Activated CD4-positive, alpha-beta T cell treated with anti-CD3 and anti-CD28 coated beads, Interleukin-10, Interleukin-2, amounts not matched to agents 100 ng/mL and 50 ng/mL, durations not matched to agents 16 hours and 8 hours (primary cell): ENCODE results near the gene CNBD2.
"Not testable (repeated sequence)": the region's sequence is repeated elsewhere in the genome, so short reads cannot be mapped to it uniquely, and the experiment has no call there.

Experiments
- DNase-seq: peaks from one replicate; pipeline ENCODE4 v3.0.0-alpha.2; 2020

Gene CNBD2

GRCh38 chr20:35967979-35968640 lies at the start of gene CNBD2:
CNBD2 (plus strand) TSS chr20:35968590; CDS start chr20:35968763, 173 bp downstream.
- DNase-seq, result no peak

- no peak for DNase-seq
Observed at GRCh38 chr20:35920523-35920922, 47.9 kb upstream of the CNBD2 start.

- DNase-seq, result no peak
Observed at GRCh38 chr20:35929301-35929700, 39.1 kb upstream of the CNBD2 start.

- no peak for DNase-seq
Observed at GRCh38 chr20:35934050-35934449, 34.3 kb upstream of the CNBD2 start.

GRCh38 chr20:35939264-35939663 lies 29.1 kb upstream of the CNBD2 start:
- no peak for DNase-seq

- no peak for DNase-seq
Observed at GRCh38 chr20:35941620-35942019, 26.8 kb upstream of the CNBD2 start.

- DNase-seq, result no peak
Observed at GRCh38 chr20:35942243-35942642, 26.1 kb upstream of the CNBD2 start.

GRCh38 chr20:35947489-35947888 lies 20.9 kb upstream of the CNBD2 start:
- DNase-seq, result peak; percentile 52

GRCh38 chr20:35947907-35948306 lies 20.5 kb upstream of the CNBD2 start:
- no peak for DNase-seq

GRCh38 chr20:35950093-35950492 lies 18.3 kb upstream of the CNBD2 start:
- DNase-seq, result no peak

GRCh38 chr20:35952080-35952479 lies 16.3 kb upstream of the CNBD2 start:
- not testable (repeated sequence) for DNase-seq

- peak; percentile 28 for DNase-seq
Observed at GRCh38 chr20:35952480-35953386, 15.7 kb upstream of the CNBD2 start.

- DNase-seq, result peak; percentile 72
Observed at GRCh38 chr20:35953387-35954199, 14.8 kb upstream of the CNBD2 start.

- peak; percentile 99 for DNase-seq
Observed at GRCh38 chr20:35954200-35954906, 14.0 kb upstream of the CNBD2 start, which contains the start of gene SCAND1. SCAND1 (minus strand) TSS chr20:35954502; CDS start chr20:35954284, 218 bp downstream.

GRCh38 chr20:35954907-35955251 lies 13.5 kb upstream of the CNBD2 start:
- DNase-seq, result peak; percentile 49

- DNase-seq, result no peak
Observed at GRCh38 chr20:35956616-35957015, 11.8 kb upstream of the CNBD2 start.

GRCh38 chr20:35959291-35959690 lies 9.1 kb upstream of the CNBD2 start:
- not testable (repeated sequence) for DNase-seq

GRCh38 chr20:35963878-35964277 lies 4.5 kb upstream of the CNBD2 start:
- no peak for DNase-seq

- DNase-seq, result no peak
Observed at GRCh38 chr20:35968930-35969329, 540 bp downstream of the CNBD2 start.

GRCh38 chr20:35971981-35972380 lies 3.6 kb downstream of the CNBD2 start:
- no peak for DNase-seq

- DNase-seq, result no peak
Observed at GRCh38 chr20:35972462-35972861, 4.1 kb downstream of the CNBD2 start.

- DNase-seq, result no peak
Observed at GRCh38 chr20:35974256-35974655, 5.9 kb downstream of the CNBD2 start.
